A549 (cell line): ENCODE results near the gene S100A11. TPM values are rescaled to one million over a fixed set of nuclear protein-coding genes. Genes with fewer than 3 reads are reported as not detected.

ENCODE experiments used
- ATAC-seq, 2 experiments: fragments of 200-7000 bp in 1 of 2; fragments of >200 bp in 1 of 2; cut with Nextera tagmentation in 1 of 2; cut with Tn5 transposase in 1 of 2; 3 replicates each; pipeline versions ENCODE4 v1.8.0 to v1.9.1; 2018 to 2020; ENCODE audit warnings: mild to moderate bottlenecking in 1 of 2, moderate library complexity in 1 of 2
- CTCF ChIA-PET: fragments of 300-600 bp; sonication (Branson Sonifier 250); formaldehyde crosslinking; extraction: SDS; loops from one replicate; lab custom pipeline; 2021; ENCODE audit warnings: antibody characterized with exemption, inconsistent platforms; lab: Yijun Ruan, JAX
- POLR2A ChIA-PET: fragments of 350-600 bp; formaldehyde crosslinking; extraction: SDS; loops from one replicate; lab custom pipeline; 2021; ENCODE audit warnings: antibody characterized with exemption, inconsistent platforms; lab: Yijun Ruan, JAX
- DNase-seq, 2 experiments: peaks; one replicate each; pipeline versions ENCODE4 v3.0.0 to v3.0.0-alpha.2; 2011 to 2016; ENCODE audit warnings: low read depth in 1 of 2, low spot score in 1 of 2
- FAIRE-seq: peaks from 2 replicates; lab custom pipeline; 2011; peaks lifted over from hg19 to GRCh38; lab: Jason Lieb, UNC
- H3K27ac ChIP-seq, 2 experiments: fragments of >200 bp; sonication (Bioruptor Twin); formaldehyde crosslinking; 3 replicates each; pipeline ENCODE4 v1.5.1; 2016 to 2017
- H3K4me1 ChIP-seq: fragments of >200 bp; sonication (Bioruptor Twin); formaldehyde crosslinking; 3 replicates; pipeline ENCODE4 v1.6.1; 2016
- H3K4me2 ChIP-seq: fragments of >200 bp; sonication (Bioruptor Twin); formaldehyde crosslinking; 3 replicates; pipeline ENCODE4 v1.6.1; 2016
- H3K4me3 ChIP-seq: fragments of >200 bp; sonication (Bioruptor Twin); formaldehyde crosslinking; 3 replicates; pipeline ENCODE4 v1.5.1; 2016
- H3K9me3 ChIP-seq: fragments of >200 bp; sonication (Bioruptor Twin); formaldehyde crosslinking; 3 replicates; pipeline ENCODE4 v1.6.1; 2016
- CBX2 ChIP-seq: fragments of 200-600 bp; sonication (generic); IDR thresholded peaks from 2 replicates; pipeline ENCODE4 v1.6.1; 2016; ENCODE audit warnings: low read depth, mild to moderate bottlenecking, borderline replicate concordance
- CBX8 ChIP-seq: fragments of 200-600 bp; sonication (generic); IDR thresholded peaks from 2 replicates; pipeline ENCODE4 v1.6.1; 2016
- CEBPB ChIP-seq, 2 experiments: fragments of >200 bp in 1 of 2; sonication (Bioruptor Twin) in 1 of 2; formaldehyde crosslinking in 1 of 2; IDR thresholded peaks; 2 replicates each; pipeline ENCODE4 v1.6.1; 2012 to 2016
- CHD2 ChIP-seq: fragments of 150-350 bp; IDR thresholded peaks from 2 replicates; pipeline ENCODE4 v1.6.1; 2014; ENCODE audit warnings: low read length; ENCODE audit not compliant: partially characterized antibody
- CHD4 ChIP-seq: fragments of 200-600 bp; sonication (generic); IDR thresholded peaks from 2 replicates; pipeline ENCODE4 v1.6.1; 2016; ENCODE audit warnings: antibody characterized with exemption, mild to moderate bottlenecking, borderline replicate concordance
- EP300 ChIP-seq, 2 experiments: fragments of >200 bp; sonication (Bioruptor Twin); formaldehyde crosslinking; IDR thresholded peaks; 2 replicates in 1 of 2; 3 replicates in 1 of 2; pipeline ENCODE4 v1.6.1; 2016 to 2017
- ESRRA ChIP-seq: fragments of 150-350 bp; IDR thresholded peaks from 2 replicates; pipeline ENCODE4 v1.6.1; 2014; ENCODE audit warnings: mild to moderate bottlenecking, low read length, borderline replicate concordance
- HOXA7 ChIP-seq: fragments of 250-450 bp; sonication (Bioruptor Pico); IDR thresholded peaks from 2 replicates; pipeline ENCODE4 v1.5.0; 2020; ENCODE audit warnings: mild to moderate bottlenecking, moderate library complexity
- JUN ChIP-seq, 2 experiments: fragments of >200 bp; sonication (Bioruptor Twin); formaldehyde crosslinking; IDR thresholded peaks; 2 replicates in 1 of 2; 3 replicates in 1 of 2; pipeline ENCODE4 v1.6.1; 2016 to 2017
- MAZ ChIP-seq: fragments of 150-350 bp; IDR thresholded peaks from 2 replicates; pipeline ENCODE4 v1.6.1; 2014; ENCODE audit warnings: antibody characterized with exemption, low read depth, low read length, borderline replicate concordance
- MYC ChIP-seq: IDR thresholded peaks from 2 replicates; pipeline ENCODE4 v1.6.1; 2012; ENCODE audit warnings: mild to moderate bottlenecking, inconsistent platforms, low read length, improper control_type of control experiment, borderline replicate concordance
- POLR2AphosphoS2 ChIP-seq: conservative IDR thresholded peaks from 2 replicates; pipeline ENCODE4 v1.6.1; 2012; ENCODE audit warnings: low read length, improper control_type of control experiment, inconsistent platforms
- RAD21 ChIP-seq, 2 experiments: fragments of >200 bp in 1 of 2; sonication (Bioruptor Twin) in 1 of 2; formaldehyde crosslinking in 1 of 2; IDR thresholded peaks in 1 of 2; conservative IDR thresholded peaks in 1 of 2; 2 replicates in 1 of 2; 3 replicates in 1 of 2; pipeline ENCODE4 v1.6.1; 2012 to 2018; ENCODE audit warnings: inconsistent platforms in 1 of 2
- RNF2 ChIP-seq: fragments of 200-600 bp; sonication (generic); IDR thresholded peaks from 2 replicates; pipeline ENCODE4 v1.6.1; 2016; ENCODE audit warnings: low read depth, mild to moderate bottlenecking, antibody characterized with exemption, moderate library complexity, borderline replicate concordance
- SMC3 ChIP-seq: fragments of >200 bp; sonication (Bioruptor Twin); formaldehyde crosslinking; IDR thresholded peaks from 3 replicates; pipeline ENCODE4 v1.6.1; 2018; ENCODE audit warnings: inconsistent platforms
- SREBF2 ChIP-seq: fragments of 450-650 bp; IDR thresholded peaks from 2 replicates; pipeline ENCODE4 v1.6.1; 2014; ENCODE audit warnings: mild to moderate bottlenecking, moderate library complexity
- TFCP2L1 ChIP-seq: fragments of 250-450 bp; sonication (Bioruptor Pico); IDR thresholded peaks from 2 replicates; pipeline ENCODE4 v1.5.0; 2021; ENCODE audit warnings: mild to moderate bottlenecking
- ZSCAN20 ChIP-seq: fragments of 250-450 bp; sonication (Bioruptor Pico); IDR thresholded peaks from 2 replicates; pipeline ENCODE4 v1.8.0; 2022; ENCODE audit warnings: mild to moderate bottlenecking, moderate library complexity
- WGBS: methylation state at CpG from one replicate; pipeline ENCODE4 v1.1.6; 2017; ENCODE audit errors: missing lambda C conversion rate; 5-methylcytosine and 5-hydroxymethylcytosine counted together
- polyA plus RNA-seq, 4 experiments: library from polyadenylated mRNA; depleted of rRNA in 3 of 4; stranded (reverse); fragments of >200 nt; fragmentation: RNase III in 1 of 4; extraction: RNeasy Plus Mini Kit Qiagen cat#74134 plus additional on column Dnase treatment in 1 of 4; gene quantifications; 2 replicates in 3 of 4; 3 replicates in 1 of 4; pipeline ENCODE4 v1.2.3, GENCODE V29; 2011 to 2017
- TF ChIP-seq, protein P1 (sequence below): fragments of 250-450 bp; sonication (Bioruptor Pico); IDR thresholded peaks from 2 replicates; pipeline ENCODE4 v1.5.0; 2021; ENCODE audit warnings: mild to moderate bottlenecking, moderate library complexity, borderline replicate concordance
- TF ChIP-seq, protein P2 (sequence below): IDR thresholded peaks from 2 replicates; pipeline ENCODE4 v1.6.1; 2012
- TF ChIP-seq, protein P3 (sequence below): fragments of 250-450 bp; sonication (Bioruptor Pico); IDR thresholded peaks from 2 replicates; pipeline ENCODE4 v1.5.0; 2020; ENCODE audit warnings: low read depth, mild to moderate bottlenecking, moderate library complexity
- TF ChIP-seq, protein P4 (sequence below): fragments of 200-600 bp; sonication (generic); IDR thresholded peaks from 2 replicates; pipeline ENCODE4 v1.6.1; 2016; ENCODE audit warnings: antibody characterized with exemption, mild to moderate bottlenecking, moderate library complexity
- TF ChIP-seq, protein P5 (sequence below): IDR thresholded peaks from 2 replicates; pipeline ENCODE4 v1.6.1; 2012
- TF ChIP-seq, protein P6 (sequence below): fragments of 450-650 bp; IDR thresholded peaks from 2 replicates; pipeline ENCODE4 v1.6.1; 2014; ENCODE audit warnings: antibody characterized with exemption

The S100A11 gene
- polyA plus RNA-seq, 2 of the 4 experiments (the other 2 are of a cell fraction), result 671 to 1,531 TPM

DNA sequence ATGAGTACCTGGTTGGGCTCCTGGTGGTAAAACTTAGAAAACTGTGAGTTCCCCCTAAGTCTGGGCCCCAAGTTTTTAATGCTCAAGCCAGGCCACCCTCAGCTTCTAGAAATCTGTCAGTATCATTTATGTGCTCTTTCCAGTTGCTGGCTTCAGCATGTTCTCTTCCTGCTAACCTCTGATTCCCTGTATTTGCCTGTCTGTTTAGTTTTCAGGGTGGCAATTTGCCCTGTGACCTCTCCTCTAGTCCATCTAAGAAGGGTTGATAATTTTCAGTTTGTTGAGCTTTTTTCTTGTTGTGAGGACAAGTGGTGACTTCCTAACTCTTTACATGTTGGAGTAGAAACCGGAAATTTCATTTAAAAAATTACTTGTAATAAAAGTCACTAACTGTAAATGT lies 27.1 kb downstream of the S100A11 start (continued):
- TF ChIP-seq, protein P1, sequence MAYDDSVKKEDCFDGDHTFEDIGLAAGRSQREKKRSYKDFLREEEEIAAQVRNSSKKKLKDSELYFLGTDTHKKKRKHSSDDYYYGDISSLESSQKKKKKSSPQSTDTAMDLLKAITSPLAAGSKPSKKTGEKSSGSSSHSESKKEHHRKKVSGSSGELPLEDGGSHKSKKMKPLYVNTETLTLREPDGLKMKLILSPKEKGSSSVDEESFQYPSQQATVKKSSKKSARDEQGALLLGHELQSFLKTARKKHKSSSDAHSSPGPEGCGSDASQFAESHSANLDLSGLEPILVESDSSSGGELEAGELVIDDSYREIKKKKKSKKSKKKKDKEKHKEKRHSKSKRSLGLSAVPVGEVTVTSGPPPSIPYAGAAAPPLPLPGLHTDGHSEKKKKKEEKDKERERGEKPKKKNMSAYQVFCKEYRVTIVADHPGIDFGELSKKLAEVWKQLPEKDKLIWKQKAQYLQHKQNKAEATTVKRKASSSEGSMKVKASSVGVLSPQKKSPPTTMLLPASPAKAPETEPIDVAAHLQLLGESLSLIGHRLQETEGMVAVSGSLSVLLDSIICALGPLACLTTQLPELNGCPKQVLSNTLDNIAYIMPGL, result no peak
- TF ChIP-seq EP300 (IDR thresholded peaks at IDR 0.05), result no peak
- no peak for TF ChIP-seq MYC
- TF ChIP-seq ZSCAN20 (CRISPR knock-in tag), result no peak
- TF ChIP-seq, protein P2, sequence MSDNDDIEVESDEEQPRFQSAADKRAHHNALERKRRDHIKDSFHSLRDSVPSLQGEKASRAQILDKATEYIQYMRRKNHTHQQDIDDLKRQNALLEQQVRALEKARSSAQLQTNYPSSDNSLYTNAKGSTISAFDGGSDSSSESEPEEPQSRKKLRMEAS, result no peak
- TF ChIP-seq, protein P3, sequence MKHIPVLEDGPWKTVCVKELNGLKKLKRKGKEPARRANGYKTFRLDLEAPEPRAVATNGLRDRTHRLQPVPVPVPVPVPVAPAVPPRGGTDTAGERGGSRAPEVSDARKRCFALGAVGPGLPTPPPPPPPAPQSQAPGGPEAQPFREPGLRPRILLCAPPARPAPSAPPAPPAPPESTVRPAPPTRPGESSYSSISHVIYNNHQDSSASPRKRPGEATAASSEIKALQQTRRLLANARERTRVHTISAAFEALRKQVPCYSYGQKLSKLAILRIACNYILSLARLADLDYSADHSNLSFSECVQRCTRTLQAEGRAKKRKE (CRISPR knock-in tag), result no peak
- TF ChIP-seq, all 56 proteins: peak for 0

DNA sequence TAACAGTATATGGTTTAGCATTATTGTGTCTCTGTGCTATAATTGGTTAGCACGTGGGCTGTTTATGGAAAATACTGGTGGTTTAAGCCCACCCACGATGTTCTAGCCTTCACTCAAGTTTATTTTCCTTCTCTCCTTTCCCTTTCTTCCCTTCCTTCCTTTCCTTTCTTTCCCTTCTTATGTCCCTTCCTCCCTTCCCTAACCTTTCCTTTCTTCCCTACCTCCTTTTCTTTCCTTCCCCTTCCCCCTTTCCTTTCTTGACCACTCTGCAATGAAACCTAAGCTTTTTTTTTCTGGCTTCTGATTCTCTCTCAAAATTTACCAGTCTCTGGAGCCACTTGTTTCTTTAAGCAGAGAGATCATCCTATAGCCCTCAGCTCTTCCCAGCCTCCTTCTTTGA lies 29.8 kb downstream of the S100A11 start:
- no peak for DNase-seq
- Histone ChIP-seq H3K4me2 (no peak overlapping the region), H3K4me3 (no peak overlapping the region), H3K9me3 (no peaks in the 10 kb centered on the region), H3K27ac (no peak overlapping the region), H3K4me1 (peaks cover 5% of the 10 kb centered on the region)
- no peak for FAIRE-seq
- CTCF ChIA-PET, result interaction anchor here (0.7 to 38.2 kb wide), 5 partner anchors 9 to 93 kb away, joined by 3 to 1410 read pairs (median 4); partner anchors contain the start of gene S100A10
- POLR2A ChIA-PET, result no interaction called here
- no peak for TF ChIP-seq JUN (IDR thresholded peaks at IDR 0.05)
- TF ChIP-seq CBX8, result no peak
- no peak for TF ChIP-seq CEBPB (IDR thresholded peaks at IDR 0.05)
- no peak for TF ChIP-seq MAZ
- TF ChIP-seq SREBF2, result no peak
- no peak for TF ChIP-seq RAD21 (conservative IDR thresholded peaks at IDR 0.05 in 1 of 2, IDR thresholded peaks at IDR 0.05 in 1 of 2)
- no peak for TF ChIP-seq SMC3
- no peak for TF ChIP-seq HOXA7 (CRISPR knock-in tag)
- no peak for TF ChIP-seq CHD2
- no peak for TF ChIP-seq ESRRA
- no peak for TF ChIP-seq CHD4
- TF ChIP-seq, protein P4, sequence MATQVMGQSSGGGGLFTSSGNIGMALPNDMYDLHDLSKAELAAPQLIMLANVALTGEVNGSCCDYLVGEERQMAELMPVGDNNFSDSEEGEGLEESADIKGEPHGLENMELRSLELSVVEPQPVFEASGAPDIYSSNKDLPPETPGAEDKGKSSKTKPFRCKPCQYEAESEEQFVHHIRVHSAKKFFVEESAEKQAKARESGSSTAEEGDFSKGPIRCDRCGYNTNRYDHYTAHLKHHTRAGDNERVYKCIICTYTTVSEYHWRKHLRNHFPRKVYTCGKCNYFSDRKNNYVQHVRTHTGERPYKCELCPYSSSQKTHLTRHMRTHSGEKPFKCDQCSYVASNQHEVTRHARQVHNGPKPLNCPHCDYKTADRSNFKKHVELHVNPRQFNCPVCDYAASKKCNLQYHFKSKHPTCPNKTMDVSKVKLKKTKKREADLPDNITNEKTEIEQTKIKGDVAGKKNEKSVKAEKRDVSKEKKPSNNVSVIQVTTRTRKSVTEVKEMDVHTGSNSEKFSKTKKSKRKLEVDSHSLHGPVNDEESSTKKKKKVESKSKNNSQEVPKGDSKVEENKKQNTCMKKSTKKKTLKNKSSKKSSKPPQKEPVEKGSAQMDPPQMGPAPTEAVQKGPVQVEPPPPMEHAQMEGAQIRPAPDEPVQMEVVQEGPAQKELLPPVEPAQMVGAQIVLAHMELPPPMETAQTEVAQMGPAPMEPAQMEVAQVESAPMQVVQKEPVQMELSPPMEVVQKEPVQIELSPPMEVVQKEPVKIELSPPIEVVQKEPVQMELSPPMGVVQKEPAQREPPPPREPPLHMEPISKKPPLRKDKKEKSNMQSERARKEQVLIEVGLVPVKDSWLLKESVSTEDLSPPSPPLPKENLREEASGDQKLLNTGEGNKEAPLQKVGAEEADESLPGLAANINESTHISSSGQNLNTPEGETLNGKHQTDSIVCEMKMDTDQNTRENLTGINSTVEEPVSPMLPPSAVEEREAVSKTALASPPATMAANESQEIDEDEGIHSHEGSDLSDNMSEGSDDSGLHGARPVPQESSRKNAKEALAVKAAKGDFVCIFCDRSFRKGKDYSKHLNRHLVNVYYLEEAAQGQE, result no peak
- no peak for TF ChIP-seq RNF2
- no peak for TF ChIP-seq POLR2AphosphoS2
- TF ChIP-seq TFCP2L1, result no peak
- no peak for TF ChIP-seq MYC
- TF ChIP-seq CBX2, result no peak
- TF ChIP-seq, protein P5, sequence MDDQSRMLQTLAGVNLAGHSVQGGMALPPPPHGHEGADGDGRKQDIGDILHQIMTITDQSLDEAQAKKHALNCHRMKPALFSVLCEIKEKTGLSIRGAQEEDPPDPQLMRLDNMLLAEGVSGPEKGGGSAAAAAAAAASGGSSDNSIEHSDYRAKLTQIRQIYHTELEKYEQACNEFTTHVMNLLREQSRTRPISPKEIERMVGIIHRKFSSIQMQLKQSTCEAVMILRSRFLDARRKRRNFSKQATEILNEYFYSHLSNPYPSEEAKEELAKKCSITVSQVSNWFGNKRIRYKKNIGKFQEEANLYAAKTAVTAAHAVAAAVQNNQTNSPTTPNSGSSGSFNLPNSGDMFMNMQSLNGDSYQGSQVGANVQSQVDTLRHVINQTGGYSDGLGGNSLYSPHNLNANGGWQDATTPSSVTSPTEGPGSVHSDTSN, result no peak
- TF ChIP-seq, protein P6, sequence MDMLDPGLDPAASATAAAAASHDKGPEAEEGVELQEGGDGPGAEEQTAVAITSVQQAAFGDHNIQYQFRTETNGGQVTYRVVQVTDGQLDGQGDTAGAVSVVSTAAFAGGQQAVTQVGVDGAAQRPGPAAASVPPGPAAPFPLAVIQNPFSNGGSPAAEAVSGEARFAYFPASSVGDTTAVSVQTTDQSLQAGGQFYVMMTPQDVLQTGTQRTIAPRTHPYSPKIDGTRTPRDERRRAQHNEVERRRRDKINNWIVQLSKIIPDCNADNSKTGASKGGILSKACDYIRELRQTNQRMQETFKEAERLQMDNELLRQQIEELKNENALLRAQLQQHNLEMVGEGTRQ, result no peak
- WGBS, result 12% methylated on average over 2 of the region's 2 CpGs
- no peak for ATAC-seq
